ENCODE data around the gene XPNPEP2.
A peak's percentile ranks its signal among the peaks of the same experiment; 100 is the strongest.
"Not testable (repeated sequence)": the region's sequence is repeated elsewhere in the genome, so short reads cannot be mapped to it uniquely, and the experiment has no call there.

Gene XPNPEP2

DNA sequence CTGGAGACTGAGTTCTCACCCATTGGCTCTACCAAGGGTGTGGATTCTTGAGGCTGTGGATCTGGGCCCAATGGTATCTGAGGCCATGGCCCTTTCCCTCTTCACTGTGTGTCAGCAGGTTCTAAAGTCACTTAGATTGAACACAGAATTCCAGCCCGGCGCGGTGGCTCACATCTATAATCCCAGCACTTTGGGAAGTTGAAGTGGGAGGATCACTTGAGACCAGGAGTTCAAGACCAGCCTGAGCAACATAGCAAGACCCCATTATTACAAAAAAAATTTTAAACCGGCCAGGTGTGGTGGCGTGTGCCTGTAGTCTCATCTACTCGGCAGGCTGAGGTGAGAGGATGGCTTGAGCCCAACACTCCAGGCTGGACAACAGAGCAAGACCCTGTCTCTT is 18.0 kb upstream of the XPNPEP2 start:
- DNase-seq: no peak

DNA sequence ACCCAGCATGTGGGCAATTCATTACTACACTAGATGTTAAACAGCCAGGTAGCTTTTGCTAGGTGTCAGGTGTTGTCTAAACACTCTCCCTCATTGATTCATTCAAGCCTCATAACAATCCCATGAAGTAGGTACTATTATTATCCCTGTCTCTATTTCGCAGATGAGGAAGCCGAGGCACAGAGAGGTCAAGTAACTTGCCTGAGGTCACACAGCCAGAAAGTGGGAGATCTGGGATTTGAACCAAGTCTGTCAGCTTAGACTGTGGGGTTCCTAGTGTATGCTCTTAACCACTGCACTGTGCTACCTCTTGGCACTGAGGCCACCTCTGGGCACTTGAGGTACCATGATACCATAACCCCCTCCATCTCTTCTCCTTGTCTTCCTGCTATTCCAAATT is 17.4 kb upstream of the XPNPEP2 start:
- DNase-seq: no peak

- DNase-seq: no peak
Measured at GRCh38 chrX:129721870-129722269, 16.9 kb upstream of the XPNPEP2 start.

GRCh38 chrX:129723511-129723910 is 15.3 kb upstream of the XPNPEP2 start:
- no peak for DNase-seq

- no peak for DNase-seq
Measured at GRCh38 chrX:129724754-129725153, 14.0 kb upstream of the XPNPEP2 start.

GRCh38 chrX:129726307-129727111 is 12.3 kb upstream of the XPNPEP2 start:
- DNase-seq: peak; percentile 79

DNA sequence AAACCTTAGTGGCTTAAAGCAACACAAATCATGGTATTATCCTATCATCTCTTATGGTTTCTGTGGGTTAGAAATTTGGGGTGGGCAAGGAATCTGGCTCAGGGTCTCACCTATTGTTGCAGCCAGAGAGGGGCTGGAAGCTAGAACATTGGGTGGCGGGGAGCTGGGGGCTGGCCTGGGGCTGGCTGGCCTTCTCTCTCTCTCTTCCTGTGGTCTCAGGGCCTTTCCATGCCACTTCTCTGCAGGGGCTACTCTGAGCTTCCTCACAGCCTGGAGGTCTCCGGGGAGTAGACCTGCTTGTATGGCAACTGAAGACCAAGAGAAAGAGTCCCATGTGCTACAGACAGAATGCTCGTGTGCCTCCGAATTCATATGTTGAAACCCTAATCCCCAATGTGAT is 10.7 kb upstream of the XPNPEP2 start:
- no peak for DNase-seq

DNA sequence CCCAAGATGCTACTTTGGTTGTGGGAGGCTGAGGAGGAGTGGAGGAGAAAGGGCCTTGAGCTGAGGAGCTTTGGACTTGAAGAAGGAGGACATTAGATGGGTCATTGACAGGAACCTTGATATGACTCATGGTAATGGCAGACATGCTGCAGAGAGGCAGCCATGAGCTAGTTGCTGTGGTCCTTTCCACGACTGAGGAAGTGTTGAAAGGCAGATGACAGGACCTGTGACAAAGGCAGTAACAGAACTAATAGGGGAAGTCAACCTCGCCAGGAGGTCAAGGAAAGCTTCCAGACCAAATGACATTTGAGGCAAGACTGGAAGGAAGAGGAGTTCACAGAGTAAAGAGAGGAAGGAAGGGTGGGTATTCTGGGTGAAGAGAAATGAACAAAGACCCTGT is 7.6 kb upstream of the XPNPEP2 start:
- DNase-seq: no peak

DNA sequence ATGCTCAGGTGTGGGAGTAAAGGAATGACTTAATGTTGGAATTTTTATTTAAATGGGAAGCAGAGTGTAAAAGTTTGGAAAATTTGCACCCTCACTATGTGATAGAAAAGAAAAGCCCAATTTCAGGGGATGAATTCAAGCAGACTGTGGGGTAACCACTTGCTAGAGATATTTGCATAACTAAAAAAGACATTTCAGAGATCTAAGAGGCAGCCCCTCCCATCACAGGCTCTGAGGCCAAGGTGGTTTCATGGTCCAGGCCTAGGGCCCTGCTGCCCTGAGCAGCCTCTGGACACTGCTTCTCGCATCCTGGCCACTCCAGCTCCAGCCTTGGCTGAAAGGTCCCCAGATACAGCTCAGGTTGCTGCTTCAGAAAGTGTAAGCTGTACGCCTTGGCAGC is 5.9 kb upstream of the XPNPEP2 start:
- no peak for DNase-seq

GRCh38 chrX:129733335-129733734 is 5.4 kb upstream of the XPNPEP2 start:
- DNase-seq: no peak

- DNase-seq: no peak
Measured at GRCh38 chrX:129736491-129736890, 2.3 kb upstream of the XPNPEP2 start.

DNA sequence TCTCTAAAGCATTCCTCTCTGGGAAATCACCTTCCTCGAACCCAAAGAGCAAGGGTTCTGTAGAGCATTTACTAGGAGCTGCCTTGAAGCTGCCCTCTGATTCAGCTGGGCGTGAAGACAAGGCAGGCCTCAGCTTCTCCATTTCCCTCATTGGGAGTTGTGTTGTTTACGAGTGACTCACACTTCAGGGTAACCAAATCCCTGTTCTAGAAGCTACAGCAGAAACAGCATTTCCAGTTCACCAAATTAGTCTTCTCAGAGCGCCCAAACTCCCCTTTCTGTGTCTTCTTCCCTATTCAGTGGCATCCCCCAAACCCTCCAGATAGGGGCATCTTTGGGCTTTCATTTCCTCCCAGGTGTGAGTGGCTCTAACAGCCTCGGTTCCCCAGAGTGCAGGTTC is 863 bp upstream of the XPNPEP2 start:
- no peak for DNase-seq

GRCh38 chrX:129739578-129739977 is 799 bp downstream of the XPNPEP2 start:
- no peak for DNase-seq

- no peak for DNase-seq
Measured at GRCh38 chrX:129741880-129742758, 3.3 kb downstream of the XPNPEP2 start.

DNA sequence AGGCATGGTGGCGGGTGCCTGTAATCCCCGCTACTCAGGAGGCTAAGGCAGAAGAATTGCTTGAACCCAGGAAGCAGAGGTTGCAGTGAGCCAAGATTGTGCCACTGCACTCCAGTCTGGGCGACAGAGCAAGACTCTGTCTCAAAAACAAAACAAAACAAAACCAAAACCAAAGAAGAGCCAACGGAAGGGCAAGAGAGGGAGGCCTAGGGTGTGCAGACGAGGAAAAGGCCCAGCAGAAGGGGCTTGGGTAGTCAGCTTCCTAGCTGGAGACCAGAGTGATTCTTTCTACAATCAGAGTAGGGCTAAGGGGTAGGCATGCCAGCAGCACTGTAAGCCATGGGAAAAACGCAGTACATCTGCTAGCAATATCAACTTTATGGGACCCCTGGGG is 4.0 kb downstream of the XPNPEP2 start:
- DNase-seq: not testable (repeated sequence)

GRCh38 chrX:129743821-129744220 is 5.0 kb downstream of the XPNPEP2 start:
- no peak for DNase-seq

- no peak for DNase-seq
Measured at GRCh38 chrX:129744861-129745321, 6.1 kb downstream of the XPNPEP2 start.

GRCh38 chrX:129746557-129747470 is 8.0 kb downstream of the XPNPEP2 start:
- DNase-seq: no peak

GRCh38 chrX:129747533-129747932 is 8.8 kb downstream of the XPNPEP2 start:
- DNase-seq: no peak

- no peak for DNase-seq
Measured at GRCh38 chrX:129748305-129748704, 9.5 kb downstream of the XPNPEP2 start.

- DNase-seq: no peak
Measured at GRCh38 chrX:129749069-129749468, 10.3 kb downstream of the XPNPEP2 start.

GRCh38 chrX:129750971-129751370 is 12.2 kb downstream of the XPNPEP2 start:
- no peak for DNase-seq
